Stimulated activated naive B cell treated with anti-CD40 and anti-IgM and Interleukin-4, amounts not matched to agents 10 μg/mL and 1 μg/mL and 100 μg/mL, for 72 hours (primary cell): ENCODE measurements around the gene CCNK.

ENCODE experiments used
- ATAC-seq, 2 donors: fragments of 150-1000 bp; cut with Tn5 transposase; replicated peaks; 2 replicates each; pipeline ENCODE4 v1.10.0; 2021; ENCODE audit warnings: moderate library complexity in 1 of 2
- DNase-seq: peaks from one replicate; pipeline ENCODE4 v3.0.0; 2021
- H3K27ac Mint-ChIP-seq: one replicate; pipeline ENCODE4 v1.8.0; 2022; ENCODE audit warnings: mild to moderate bottlenecking, mixed read lengths
- H3K27me3 Mint-ChIP-seq, 2 donors: one replicate each; pipeline ENCODE4 v1.8.0; 2022; ENCODE audit warnings: mixed read lengths in 2 of 2
- H3K36me3 Mint-ChIP-seq, 2 donors: one replicate each; pipeline ENCODE4 v1.8.0; 2022; ENCODE audit warnings: mixed read lengths in 2 of 2, mild to moderate bottlenecking in 1 of 2
- H3K4me1 Mint-ChIP-seq, 2 donors: one replicate each; pipeline ENCODE4 v1.8.0; 2022; ENCODE audit warnings: mixed read lengths in 2 of 2, mild to moderate bottlenecking in 1 of 2
- H3K4me3 Mint-ChIP-seq, 2 donors: one replicate each; pipeline ENCODE4 v1.8.0; 2022; ENCODE audit warnings: mild to moderate bottlenecking in 2 of 2, mixed read lengths in 2 of 2, moderate library complexity in 1 of 2
- H3K9me3 Mint-ChIP-seq, 2 donors: one replicate each; pipeline ENCODE4 v1.8.0; 2022; ENCODE audit warnings: mixed read lengths in 2 of 2, mild to moderate bottlenecking in 1 of 2

The CCNK gene

GRCh38 chr14:99480917-99481744 lies at the start of gene CCNK:
Gene CCNK, plus strand, starts transcription at chr14:99481409. Its CDS starts 11,269 bp downstream, at chr14:99492678.
- peaks cover 25 to 48% of the 10 kb centered on the region in 2 donors for H3K4me1 Mint-ChIP-seq
- H3K4me3 Mint-ChIP-seq = peak within 1 kb of the TSS; percentile 90 to 98
- peak within 1 kb of the TSS; percentile 100 for H3K27ac Mint-ChIP-seq
- no peaks in the 10 kb centered on the region for H3K27me3 Mint-ChIP-seq
- peaks cover 0 to 7% of the 10 kb centered on the region in 2 donors for H3K36me3 Mint-ChIP-seq
- ATAC-seq (peak; percentile 89 to 92), DNase-seq (peak; percentile 100)
- no peaks in the 10 kb centered on the region for H3K9me3 Mint-ChIP-seq

GRCh38 chr14:99431986-99432385 lies 49.2 kb upstream of the CCNK start:
- peaks cover 10% of the 10 kb centered on the region in 2 donors for H3K9me3 Mint-ChIP-seq
- ATAC-seq (no peak), DNase-seq (no peak)
- H3K36me3 Mint-ChIP-seq = peaks cover 48 to 66% of the 10 kb centered on the region in 2 donors
- no peaks in the 10 kb centered on the region for H3K27me3 Mint-ChIP-seq
- H3K27ac Mint-ChIP-seq = no peak overlapping the region
- H3K4me3 Mint-ChIP-seq = no peak overlapping the region
- peaks cover 25 to 35% of the 10 kb centered on the region in 2 donors for H3K4me1 Mint-ChIP-seq

DNA sequence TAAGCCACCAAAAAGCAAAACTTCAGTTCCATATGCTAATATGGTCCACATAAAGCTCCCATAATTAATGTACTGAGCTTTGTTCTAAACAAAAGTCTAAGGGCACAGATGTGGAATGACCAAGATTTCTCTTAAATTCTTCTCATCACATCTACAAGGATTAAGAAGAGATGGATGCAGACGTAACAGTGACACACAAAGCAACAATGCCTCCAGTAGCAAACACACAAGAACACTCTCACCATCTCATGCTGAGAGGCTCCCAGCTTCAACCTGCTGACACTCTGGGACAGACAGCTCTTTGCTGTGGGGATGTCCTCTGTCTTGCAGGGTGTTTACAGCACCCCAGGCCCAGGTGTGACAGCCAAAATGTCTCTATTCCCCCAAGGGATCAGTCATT lies 48.7 kb upstream of the CCNK start:
- Mint-ChIP-seq H3K4me3 (no peak overlapping the region), H3K27me3 (no peaks in the 10 kb centered on the region), H3K27ac (no peak overlapping the region), H3K36me3 (peaks cover 52 to 70% of the 10 kb centered on the region in 2 donors), H3K4me1 (peaks cover 29 to 40% of the 10 kb centered on the region in 2 donors), H3K9me3 (peaks cover 10% of the 10 kb centered on the region in 2 donors)
- ATAC-seq = no peak
- no peak for DNase-seq

GRCh38 chr14:99435327-99435726 lies 45.9 kb upstream of the CCNK start:
- peaks cover 25 to 26% of the 10 kb centered on the region in 2 donors for H3K4me1 Mint-ChIP-seq
- DNase-seq = no peak
- H3K36me3 Mint-ChIP-seq = peaks cover 41 to 65% of the 10 kb centered on the region in 2 donors
- H3K9me3 Mint-ChIP-seq = no peaks in the 10 kb centered on the region
- H3K4me3 Mint-ChIP-seq = no peak overlapping the region
- no peak for ATAC-seq
- no peak overlapping the region for H3K27ac Mint-ChIP-seq
- no peaks in the 10 kb centered on the region for H3K27me3 Mint-ChIP-seq

- H3K4me3 Mint-ChIP-seq = no peak overlapping the region
- no peaks in the 10 kb centered on the region for H3K27me3 Mint-ChIP-seq
- H3K4me1 Mint-ChIP-seq = peaks cover 21 to 23% of the 10 kb centered on the region in 2 donors
- peaks cover 48 to 66% of the 10 kb centered on the region in 2 donors for H3K36me3 Mint-ChIP-seq
- no peaks in the 10 kb centered on the region for H3K9me3 Mint-ChIP-seq
- ATAC-seq (no peak), DNase-seq (no peak)
- peak overlapping the region; percentile 21 for H3K27ac Mint-ChIP-seq
Observed at GRCh38 chr14:99436247-99437180, 44.7 kb upstream of the CCNK start.

DNA sequence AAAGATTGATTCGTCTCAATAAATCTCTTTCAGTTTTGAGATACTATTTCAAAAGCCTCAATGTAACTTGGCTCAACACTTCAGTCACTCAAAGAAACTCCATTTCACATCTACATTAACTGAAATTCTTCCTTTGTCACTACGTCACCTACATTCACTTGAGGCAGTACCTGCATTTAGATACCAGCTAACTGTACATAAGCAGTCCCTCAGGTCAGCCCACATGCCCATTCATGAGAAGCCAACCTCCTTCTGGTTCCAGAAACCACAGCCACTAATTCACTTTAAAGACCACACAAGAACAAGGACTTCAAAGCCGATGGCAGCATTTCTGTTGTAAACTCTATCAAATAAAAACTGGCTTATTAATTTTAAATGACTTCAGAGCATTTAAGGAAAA lies 43.5 kb upstream of the CCNK start:
- H3K27ac Mint-ChIP-seq = no peak overlapping the region

DNA sequence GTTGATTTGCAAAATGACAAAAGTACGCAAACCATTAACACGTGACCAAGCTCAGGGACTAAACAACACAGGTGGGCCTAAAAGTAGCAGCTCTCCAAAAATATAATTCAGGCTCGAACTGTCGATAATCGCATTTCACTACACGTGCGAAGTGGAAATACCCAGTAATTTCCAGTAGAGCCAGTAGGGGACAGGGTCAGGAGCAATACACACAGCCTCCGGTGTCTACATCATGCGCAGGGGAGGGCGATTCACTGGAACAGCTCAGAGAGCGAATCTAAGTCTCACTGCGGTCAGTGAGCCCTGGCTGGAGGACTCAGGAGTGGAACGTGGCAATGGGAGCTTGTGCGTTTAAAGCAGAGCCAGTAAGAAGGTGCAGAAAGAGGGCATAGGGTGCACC lies 40.9 kb upstream of the CCNK start:
- Mint-ChIP-seq H3K4me1 (peaks cover 32 to 34% of the 10 kb centered on the region in 2 donors), H3K27ac (no peak overlapping the region), H3K27me3 (no peaks in the 10 kb centered on the region), H3K9me3 (peaks cover 0 to 3% of the 10 kb centered on the region in 2 donors), H3K4me3 (no peak overlapping the region), H3K36me3 (peaks cover 47 to 74% of the 10 kb centered on the region in 2 donors)
- no peak for ATAC-seq
- no peak for DNase-seq

More for the DNA sequence above, 43.5 kb upstream of the CCNK start:
- peaks cover 56 to 73% of the 10 kb centered on the region in 2 donors for H3K36me3 Mint-ChIP-seq
- peaks cover 32 to 33% of the 10 kb centered on the region in 2 donors for H3K4me1 Mint-ChIP-seq
- no peak overlapping the region for H3K4me3 Mint-ChIP-seq
- no peaks in the 10 kb centered on the region for H3K27me3 Mint-ChIP-seq
- peaks cover 0 to 3% of the 10 kb centered on the region in 2 donors for H3K9me3 Mint-ChIP-seq
- DNase-seq (no peak), ATAC-seq (no peak)

DNA sequence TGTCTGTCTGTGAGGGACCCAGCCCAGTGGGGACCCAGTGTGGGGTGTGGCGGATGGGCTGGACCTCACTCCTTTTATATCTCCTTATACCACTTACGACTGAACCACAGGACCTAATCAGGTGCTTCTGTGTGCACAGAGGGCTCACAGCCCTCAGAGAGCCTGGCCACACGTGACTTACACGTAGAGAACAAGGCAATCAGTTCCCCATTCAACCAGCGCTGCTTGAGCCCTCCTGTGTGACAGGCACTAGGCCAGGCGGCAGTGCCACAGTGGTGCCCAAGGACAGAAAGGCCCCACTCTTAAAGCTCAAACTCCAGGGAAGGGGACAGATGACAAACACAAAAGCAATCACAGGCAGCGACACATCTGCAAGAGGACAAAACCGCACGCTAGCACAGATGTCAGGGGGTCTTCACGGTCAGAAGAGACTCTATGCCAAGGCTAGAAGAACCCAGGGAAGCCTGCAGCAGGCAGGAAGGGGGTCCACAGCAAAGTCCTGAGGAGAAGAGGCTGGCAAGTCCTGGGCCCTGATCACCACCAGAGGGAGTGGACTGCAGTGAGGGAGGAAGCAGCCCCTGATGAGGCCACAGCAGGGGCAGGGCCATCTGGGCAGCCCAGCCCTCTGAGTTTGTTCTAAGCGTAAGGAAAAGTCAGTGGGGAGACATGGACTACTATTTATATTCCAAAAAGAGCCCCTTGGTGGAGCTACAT lies 39.9 kb upstream of the CCNK start:
- Mint-ChIP-seq H3K4me1 (peaks cover 28 to 31% of the 10 kb centered on the region in 2 donors), H3K4me3 (peak overlapping the region in 1 of 2 donors; percentile 49), H3K27ac (peak overlapping the region; percentile 68), H3K9me3 (peaks cover 0 to 3% of the 10 kb centered on the region in 2 donors), H3K27me3 (no peaks in the 10 kb centered on the region), H3K36me3 (peaks cover 44 to 70% of the 10 kb centered on the region in 2 donors)
- ATAC-seq (peak in 1 of 2 donors; percentile 62), DNase-seq (no peak)

GRCh38 chr14:99441918-99442317 lies 39.3 kb upstream of the CCNK start:
- DNase-seq (no peak), ATAC-seq (peak; percentile 77 to 91)
- H3K4me1 Mint-ChIP-seq = peaks cover 25 to 28% of the 10 kb centered on the region in 2 donors
- H3K27ac Mint-ChIP-seq = peak overlapping the region; percentile 63
- peaks cover 0 to 3% of the 10 kb centered on the region in 2 donors for H3K9me3 Mint-ChIP-seq
- H3K36me3 Mint-ChIP-seq = peaks cover 45 to 71% of the 10 kb centered on the region in 2 donors
- H3K4me3 Mint-ChIP-seq = no peak overlapping the region
- H3K27me3 Mint-ChIP-seq = no peaks in the 10 kb centered on the region

DNA sequence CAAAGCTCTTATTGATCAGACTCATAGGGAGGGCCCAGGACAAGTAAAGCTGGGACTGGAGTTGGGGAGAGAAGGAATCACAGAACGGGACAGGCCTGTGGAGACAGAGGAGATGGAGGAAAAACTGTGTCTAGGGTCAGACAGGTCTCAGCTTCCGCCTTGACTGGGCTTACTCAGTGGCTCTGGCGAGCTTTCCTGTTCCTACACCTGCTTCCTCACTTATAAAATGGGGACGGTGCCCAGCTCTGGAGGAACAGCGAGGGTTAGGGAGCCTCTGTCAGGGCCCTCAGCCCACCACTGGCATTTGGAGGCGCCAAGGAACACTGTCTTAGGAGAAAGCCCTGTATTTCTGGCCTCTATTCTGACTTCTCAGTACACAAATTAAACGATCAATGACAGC lies 35.3 kb upstream of the CCNK start:
- Mint-ChIP-seq H3K27ac (peak overlapping the region; percentile 32), H3K4me1 (peaks cover 13 to 16% of the 10 kb centered on the region in 2 donors), H3K9me3 (peaks cover 0 to 3% of the 10 kb centered on the region in 2 donors), H3K27me3 (no peaks in the 10 kb centered on the region), H3K4me3 (no peak overlapping the region), H3K36me3 (peaks cover 34 to 65% of the 10 kb centered on the region in 2 donors)
- ATAC-seq (no peak), DNase-seq (no peak)

DNA sequence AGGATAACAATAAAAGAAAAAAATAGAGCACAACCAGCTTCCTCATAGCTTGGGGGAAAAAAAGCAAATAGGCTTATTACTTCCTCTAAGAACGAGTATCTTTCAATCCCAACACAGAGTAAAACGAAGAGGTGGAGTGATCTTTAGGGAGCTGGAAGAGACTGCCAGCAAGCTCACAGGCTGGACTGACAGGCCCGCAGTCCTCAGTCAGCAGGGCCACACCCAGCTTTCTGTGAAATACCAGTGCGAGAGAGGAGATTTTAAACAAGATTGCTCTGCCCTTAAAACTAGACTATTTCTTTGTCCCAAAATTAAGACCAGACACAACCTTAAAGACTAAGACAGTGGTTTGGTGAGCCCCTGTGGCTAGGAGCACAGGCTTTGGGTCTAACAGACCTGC lies 33.5 kb upstream of the CCNK start:
- no peak overlapping the region for H3K27ac Mint-ChIP-seq
- peaks cover 17 to 61% of the 10 kb centered on the region in 2 donors for H3K36me3 Mint-ChIP-seq
- H3K4me3 Mint-ChIP-seq = no peak overlapping the region
- no peaks in the 10 kb centered on the region for H3K9me3 Mint-ChIP-seq
- ATAC-seq (no peak), DNase-seq (no peak)
- H3K27me3 Mint-ChIP-seq = no peaks in the 10 kb centered on the region
- peaks cover 0 to under 1% of the 10 kb centered on the region in 2 donors for H3K4me1 Mint-ChIP-seq

GRCh38 chr14:99450266-99450665 lies 30.9 kb upstream of the CCNK start:
- Mint-ChIP-seq H3K27ac (no peak overlapping the region), H3K4me3 (no peak overlapping the region), H3K27me3 (no peaks in the 10 kb centered on the region), H3K36me3 (peaks cover 17 to 60% of the 10 kb centered on the region in 2 donors), H3K4me1 (no peaks in the 10 kb centered on the region), H3K9me3 (no peaks in the 10 kb centered on the region)
- DNase-seq (no peak), ATAC-seq (no peak)

GRCh38 chr14:99451234-99451633 lies 30.0 kb upstream of the CCNK start:
- H3K27ac Mint-ChIP-seq = no peak overlapping the region
- ATAC-seq (no peak), DNase-seq (no peak)
- no peaks in the 10 kb centered on the region for H3K4me1 Mint-ChIP-seq
- no peaks in the 10 kb centered on the region for H3K27me3 Mint-ChIP-seq
- H3K36me3 Mint-ChIP-seq = peaks cover 15 to 55% of the 10 kb centered on the region in 2 donors
- no peak overlapping the region for H3K4me3 Mint-ChIP-seq
- H3K9me3 Mint-ChIP-seq = no peaks in the 10 kb centered on the region

DNA sequence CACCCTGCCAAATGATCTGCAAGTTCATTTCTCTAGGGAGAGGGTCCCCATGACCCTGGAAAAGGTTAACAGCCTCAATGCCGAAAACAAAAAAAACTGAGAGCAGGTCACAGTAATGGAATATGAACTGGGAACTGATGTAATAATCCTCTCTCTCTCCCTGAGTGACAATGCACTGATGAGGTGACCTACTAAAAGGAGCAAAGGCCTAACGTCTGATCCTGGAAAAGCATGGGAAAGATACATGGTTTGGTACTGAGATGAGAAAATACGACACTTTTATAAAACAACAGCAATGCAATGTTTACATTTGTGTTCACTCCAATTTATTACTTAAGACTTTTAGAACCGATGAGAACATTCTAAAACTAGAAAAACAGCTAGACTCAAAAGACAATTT lies 28.2 kb upstream of the CCNK start:
- no peaks in the 10 kb centered on the region for H3K9me3 Mint-ChIP-seq
- no peak overlapping the region for H3K27ac Mint-ChIP-seq
- no peak for DNase-seq
- H3K4me3 Mint-ChIP-seq = no peak overlapping the region
- peaks cover 15 to 53% of the 10 kb centered on the region in 2 donors for H3K36me3 Mint-ChIP-seq
- no peaks in the 10 kb centered on the region for H3K4me1 Mint-ChIP-seq
- ATAC-seq = no peak
- H3K27me3 Mint-ChIP-seq = no peaks in the 10 kb centered on the region
